HEK293T (cell line): ENCODE data around the gene DCAF5.
"Not testable (repeated sequence)": the region's sequence is repeated elsewhere in the genome, so short reads cannot be mapped to it uniquely, and the experiment has no call there.

ENCODE experiments used
- ARNT ChIP-seq: fragments of 450-650 bp; IDR thresholded peaks from 2 replicates; pipeline ENCODE4 v1.6.1; 2017; ENCODE audit warnings: mild to moderate bottlenecking
- BHLHE40 ChIP-seq: fragments of 450-650 bp; IDR thresholded peaks from 2 replicates; pipeline ENCODE4 v1.6.1; 2016; ENCODE audit warnings: mild to moderate bottlenecking, moderate library complexity, borderline replicate concordance
- ELF4 ChIP-seq: fragments of 450-650 bp; IDR thresholded peaks from 2 replicates; pipeline ENCODE4 v1.6.1; 2017; ENCODE audit warnings: antibody characterized with exemption
- FOXA1 ChIP-seq: fragments of 450-650 bp; IDR thresholded peaks from 2 replicates; pipeline ENCODE4 v1.6.1; 2016; ENCODE audit warnings: mild to moderate bottlenecking
- FOXM1 ChIP-seq: fragments of 450-650 bp; IDR thresholded peaks from 2 replicates; pipeline ENCODE4 v1.6.1; 2017; ENCODE audit warnings: mild to moderate bottlenecking, borderline replicate concordance
- HDGF ChIP-seq: fragments of 450-650 bp; IDR thresholded peaks from 2 replicates; pipeline ENCODE4 v1.6.1; 2017; ENCODE audit warnings: antibody characterized with exemption, borderline replicate concordance
- L3MBTL2 ChIP-seq: fragments of 450-650 bp; conservative IDR thresholded peaks from 2 replicates; pipeline ENCODE4 v1.6.1; 2016; ENCODE audit warnings: mild to moderate bottlenecking
- LEF1 ChIP-seq: fragments of 450-650 bp; IDR thresholded peaks from 2 replicates; pipeline ENCODE4 v1.6.1; 2017; ENCODE audit warnings: mild to moderate bottlenecking, borderline replicate concordance
- NFRKB ChIP-seq: fragments of 450-650 bp; IDR thresholded peaks from 2 replicates; pipeline ENCODE4 v1.6.1; 2016; ENCODE audit warnings: mild to moderate bottlenecking, moderate library complexity
- PKNOX1 ChIP-seq: fragments of 450-650 bp; IDR thresholded peaks from 2 replicates; pipeline ENCODE4 v1.6.1; 2016
- SP1 ChIP-seq: fragments of 450-650 bp; IDR thresholded peaks from 2 replicates; pipeline ENCODE4 v1.6.1; 2017
- SUZ12 ChIP-seq: fragments of 450-650 bp; IDR thresholded peaks from 2 replicates; pipeline ENCODE4 v1.6.1; 2016; ENCODE audit warnings: mild to moderate bottlenecking
- TARDBP ChIP-seq: fragments of 450-650 bp; IDR thresholded peaks from 2 replicates; pipeline ENCODE4 v1.6.1; 2016
- ZNF384 ChIP-seq: fragments of 450-650 bp; IDR thresholded peaks from 2 replicates; pipeline ENCODE4 v1.6.1; 2016

GRCh38 chr14:69022093-69022492 is 130.8 kb downstream of the DCAF5 start:
- TF ChIP-seq SUZ12, ELF4, BHLHE40, LEF1, ZNF384, PKNOX1, L3MBTL2, FOXM1, SP1, HDGF, ARNT, FOXA1, TARDBP, NFRKB: not testable (repeated sequence)
